Calu3 (cell line): ENCODE measurements around the gene DLG3. TPM values are rescaled to one million over a fixed set of nuclear protein-coding genes. Genes with fewer than 3 reads are reported as not detected.
"Not testable (repeated sequence)": the region's sequence is repeated elsewhere in the genome, so short reads cannot be mapped to it uniquely, and the experiment has no call there.

Experiments
- BruUV-seq: library from RNA; stranded (reverse); fragments of 400-500 nt; replicated peaks from 2 replicates; lab custom pipeline; 2021; lab: Mats Ljungman, UMichigan
- CTCF ChIA-PET: fragments of 300-600 bp; sonication (Branson Sonifier 250); formaldehyde crosslinking; loops from one replicate; lab custom pipeline; 2022; ENCODE audit warnings: antibody characterized with exemption; lab: Charles Lee
- DNase-seq: peaks from one replicate; pipeline ENCODE4 v3.0.0; 2022
- H3K27ac Mint-ChIP-seq: one replicate; pipeline ENCODE4 v1.8.0; 2022; ENCODE audit warnings: mixed read lengths; ENCODE audit not compliant: unreplicated experiment
- H3K27me3 Mint-ChIP-seq: one replicate; pipeline ENCODE4 v1.8.0; 2022; ENCODE audit warnings: mixed read lengths; ENCODE audit not compliant: unreplicated experiment
- H3K36me3 Mint-ChIP-seq: one replicate; pipeline ENCODE4 v1.8.0; 2022; ENCODE audit warnings: mild to moderate bottlenecking, moderate library complexity, mixed read lengths; ENCODE audit not compliant: insufficient read depth, unreplicated experiment
- H3K4me1 Mint-ChIP-seq: one replicate; pipeline ENCODE4 v1.8.0; 2022; ENCODE audit warnings: mild to moderate bottlenecking, low read depth, mixed read lengths; ENCODE audit not compliant: unreplicated experiment
- H3K4me3 Mint-ChIP-seq: one replicate; pipeline ENCODE4 v1.8.0; 2022; ENCODE audit warnings: mild to moderate bottlenecking, low read depth, moderate library complexity, mixed read lengths; ENCODE audit not compliant: unreplicated experiment
- H3K9me3 Mint-ChIP-seq: one replicate; pipeline ENCODE4 v1.8.0; 2022; ENCODE audit warnings: low read depth, mixed read lengths; ENCODE audit not compliant: unreplicated experiment
- intact Hi-C: fragments of 100-400 bp; cut with micrococcal nuclease; formaldehyde crosslinking; loops from one replicate; pipeline ENCODE4 v1.10.0; 2022; ENCODE audit not compliant: unreplicated experiment
- total RNA-seq: library from RNA; stranded (reverse); gene quantifications from 2 replicates; pipeline ENCODE4 v1.2.3, GENCODE V29; 2022
- TF ChIP-seq, protein P1 (sequence below): fragments of 200-600 bp; IDR thresholded peaks from one replicate; pipeline ENCODE4 v1.8.0; 2022; ENCODE audit warnings: antibody characterized with exemption; ENCODE audit not compliant: unreplicated experiment

DLG3 gene
- total RNA-seq, 1 experiment from 2014 or later = 55.8 TPM

DNA sequence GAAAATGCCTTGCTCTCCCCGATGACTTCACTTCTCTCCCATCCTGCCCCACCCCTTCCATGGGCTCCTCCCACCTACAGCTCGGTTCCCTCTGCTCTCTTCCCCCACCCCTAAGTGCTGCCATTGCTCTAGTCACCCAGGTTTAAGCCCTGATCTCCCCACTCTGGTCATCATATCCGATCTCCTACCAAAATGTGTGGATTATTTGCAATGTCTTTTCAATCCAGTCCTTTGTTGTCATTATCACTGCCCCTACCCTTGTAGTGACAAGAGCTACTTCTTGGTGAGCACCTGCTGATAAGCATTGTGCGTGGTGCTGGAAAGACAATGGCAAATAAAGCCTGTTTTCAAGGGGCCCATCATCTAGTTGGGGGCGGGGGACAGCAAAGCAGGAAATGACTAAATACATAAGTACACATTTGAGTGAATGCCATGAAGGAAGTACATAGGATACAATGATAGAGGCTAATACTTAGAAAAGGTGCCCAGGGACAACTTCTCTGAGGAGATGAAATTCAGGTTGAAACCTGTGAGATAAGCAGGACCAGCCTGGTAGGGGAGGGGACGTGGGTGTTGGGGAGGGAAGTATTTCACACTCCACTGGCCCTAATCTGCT lies 63.8 kb downstream of the DLG3 start:
- H3K36me3 Mint-ChIP-seq = peaks cover 6% of the 10 kb centered on the region
- no TSS peak for BruUV-seq
- H3K9me3 Mint-ChIP-seq = peaks cover 2% of the 10 kb centered on the region
- CTCF ChIA-PET = interaction anchor here (0.5 to 1.1 kb wide), 3 partner anchors 29 to 979 kb away, joined by 3 to 5 read pairs (median 5); no protein-coding TSS in a partner anchor
- H3K27ac Mint-ChIP-seq = peak overlapping the region; percentile 10
- peaks cover 33% of the 10 kb centered on the region for H3K4me1 Mint-ChIP-seq
- H3K4me3 Mint-ChIP-seq = no peak overlapping the region
- no peaks in the 10 kb centered on the region for H3K27me3 Mint-ChIP-seq
- TF ChIP-seq, protein P1, sequence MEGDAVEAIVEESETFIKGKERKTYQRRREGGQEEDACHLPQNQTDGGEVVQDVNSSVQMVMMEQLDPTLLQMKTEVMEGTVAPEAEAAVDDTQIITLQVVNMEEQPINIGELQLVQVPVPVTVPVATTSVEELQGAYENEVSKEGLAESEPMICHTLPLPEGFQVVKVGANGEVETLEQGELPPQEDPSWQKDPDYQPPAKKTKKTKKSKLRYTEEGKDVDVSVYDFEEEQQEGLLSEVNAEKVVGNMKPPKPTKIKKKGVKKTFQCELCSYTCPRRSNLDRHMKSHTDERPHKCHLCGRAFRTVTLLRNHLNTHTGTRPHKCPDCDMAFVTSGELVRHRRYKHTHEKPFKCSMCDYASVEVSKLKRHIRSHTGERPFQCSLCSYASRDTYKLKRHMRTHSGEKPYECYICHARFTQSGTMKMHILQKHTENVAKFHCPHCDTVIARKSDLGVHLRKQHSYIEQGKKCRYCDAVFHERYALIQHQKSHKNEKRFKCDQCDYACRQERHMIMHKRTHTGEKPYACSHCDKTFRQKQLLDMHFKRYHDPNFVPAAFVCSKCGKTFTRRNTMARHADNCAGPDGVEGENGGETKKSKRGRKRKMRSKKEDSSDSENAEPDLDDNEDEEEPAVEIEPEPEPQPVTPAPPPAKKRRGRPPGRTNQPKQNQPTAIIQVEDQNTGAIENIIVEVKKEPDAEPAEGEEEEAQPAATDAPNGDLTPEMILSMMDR = no peak
- intact Hi-C loops = no loop called here
- DNase-seq = peak; percentile 17

DNA sequence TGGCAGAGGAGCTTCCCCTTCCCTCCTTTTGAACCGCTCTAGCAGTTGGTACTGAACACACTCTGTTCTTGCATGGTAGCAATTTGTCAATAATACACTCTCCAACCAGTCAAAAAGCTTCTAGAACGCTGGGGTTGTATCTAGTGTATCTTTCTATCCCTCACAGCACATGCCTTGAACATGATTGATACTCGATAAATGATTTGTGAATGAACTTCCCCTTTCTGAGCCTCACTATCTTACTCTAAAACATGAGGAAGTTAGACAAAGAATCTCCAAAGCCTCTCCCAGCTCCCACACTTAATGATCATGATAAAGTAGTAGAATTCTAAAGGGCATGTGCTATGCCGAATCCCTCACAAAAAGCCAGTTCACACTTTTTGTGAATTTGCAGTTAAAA lies 64.4 kb downstream of the DLG3 start:
- no peak for DNase-seq
- intact Hi-C loops = no loop called here
- H3K9me3 Mint-ChIP-seq = peaks cover 2% of the 10 kb centered on the region
- TF ChIP-seq, protein P1 = no peak
- no peak overlapping the region for H3K4me3 Mint-ChIP-seq
- peaks cover 39% of the 10 kb centered on the region for H3K4me1 Mint-ChIP-seq
- CTCF ChIA-PET = interaction anchor here (0.5 to 1.1 kb wide), 3 partner anchors 30 to 979 kb away, joined by 3 to 5 read pairs (median 3); no protein-coding TSS in a partner anchor
- H3K36me3 Mint-ChIP-seq = peaks cover 4% of the 10 kb centered on the region
- BruUV-seq = TSS peak; percentile 17
- no peaks in the 10 kb centered on the region for H3K27me3 Mint-ChIP-seq
- H3K27ac Mint-ChIP-seq = peak overlapping the region; percentile 28

DNA sequence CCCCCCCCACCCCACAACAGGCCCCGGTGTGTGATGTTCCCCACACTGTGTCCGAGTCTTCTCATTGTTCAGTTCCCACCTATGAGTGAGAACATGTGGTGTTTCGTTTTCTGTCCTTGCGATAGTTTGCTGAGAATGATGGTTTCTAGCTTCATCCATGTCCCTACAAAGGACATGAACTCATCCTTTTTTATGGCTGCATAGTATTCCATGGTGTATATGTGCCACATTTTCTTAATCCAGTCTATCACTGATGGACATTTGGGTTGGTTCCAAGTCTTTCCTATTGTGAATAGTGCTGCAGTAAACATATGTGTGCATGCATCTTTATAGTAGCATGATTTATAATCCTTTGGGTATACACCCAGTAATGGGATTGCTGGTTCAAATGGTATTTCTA lies 70.6 kb downstream of the DLG3 start:
- Mint-ChIP-seq H3K27me3 (peaks cover 15% of the 10 kb centered on the region), H3K4me1 (peaks cover 12% of the 10 kb centered on the region)
- H3K36me3 Mint-ChIP-seq, intact Hi-C loops, H3K9me3 Mint-ChIP-seq, DNase-seq, CTCF ChIA-PET, BruUV-seq, H3K4me3 Mint-ChIP-seq, H3K27ac Mint-ChIP-seq: not testable (repeated sequence)

DNA sequence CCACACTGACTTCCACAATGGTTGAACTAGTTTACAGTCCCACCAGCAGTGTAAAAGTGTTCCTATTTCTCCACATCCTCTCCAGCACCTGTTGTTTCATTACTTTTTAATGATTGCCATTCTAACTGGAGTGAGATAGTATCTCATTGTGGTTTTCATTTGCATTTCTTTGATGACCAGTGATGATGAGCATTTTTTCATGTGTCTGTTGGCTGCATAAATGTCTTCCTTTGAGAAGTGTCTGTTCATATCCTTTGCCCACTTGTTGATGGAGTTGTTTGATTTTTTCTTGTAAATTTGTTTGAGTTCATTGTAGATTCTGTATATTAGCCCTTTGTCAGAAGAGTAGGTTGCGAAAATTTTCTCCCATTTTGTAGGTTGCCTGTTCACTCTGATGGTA lies 71.1 kb downstream of the DLG3 start:
- H3K27me3 Mint-ChIP-seq = peaks cover 15% of the 10 kb centered on the region
- BruUV-seq, H3K27ac Mint-ChIP-seq, H3K4me1 Mint-ChIP-seq, H3K9me3 Mint-ChIP-seq, CTCF ChIA-PET, H3K4me3 Mint-ChIP-seq, intact Hi-C loops, DNase-seq, H3K36me3 Mint-ChIP-seq: not testable (repeated sequence)

DNA sequence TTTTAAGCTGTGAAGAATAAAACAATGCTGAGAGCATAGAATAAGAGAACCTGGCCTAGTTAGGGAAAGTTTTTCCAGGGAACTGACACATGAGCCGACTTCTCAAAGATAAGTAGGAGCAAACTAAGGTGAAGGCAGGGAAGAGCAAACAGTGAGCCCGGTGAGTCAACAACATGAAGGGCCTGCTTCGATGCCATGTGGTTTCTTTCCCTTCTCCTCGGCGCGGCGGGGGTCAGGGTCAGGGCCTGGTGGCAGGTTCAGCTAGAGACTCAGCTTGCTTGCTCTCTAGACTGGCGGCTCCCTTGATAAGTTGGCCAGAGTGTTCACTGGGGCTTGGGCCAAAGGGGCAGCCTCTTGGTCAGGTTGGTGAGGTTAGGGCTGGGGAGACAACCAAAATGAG lies 81.1 kb downstream of the DLG3 start:
- peak overlapping the region; percentile 13 for H3K4me3 Mint-ChIP-seq
- no TSS peak for BruUV-seq
- H3K36me3 Mint-ChIP-seq = peaks cover 6% of the 10 kb centered on the region
- H3K27me3 Mint-ChIP-seq = no peaks in the 10 kb centered on the region
- TF ChIP-seq, protein P1 = no peak
- H3K9me3 Mint-ChIP-seq = no peaks in the 10 kb centered on the region
- peak overlapping the region; percentile 60 for H3K27ac Mint-ChIP-seq
- peak; percentile 81 for DNase-seq
- intact Hi-C loops = loop anchor here (5.0 kb wide), 1 partner anchor 48 kb away; no protein-coding TSS in a partner anchor
- CTCF ChIA-PET = interaction anchor here (0.7 to 1.3 kb wide), 2 partner anchors 103 to 1684 kb away, joined by 3 to 5 read pairs; partner anchors contain the start of gene GDPD2
- H3K4me1 Mint-ChIP-seq = peaks cover 29% of the 10 kb centered on the region
